ENCODE results near the gene IDS.

- TF ChIP-seq CTCF (conservative IDR thresholded peaks at IDR 0.05 in 1 of 2, IDR thresholded peaks at IDR 0.05 in 1 of 2; ENCODE audit: low read depth in 1 of 2, low read length in 2 of 2) (no peak), EZH2 (IDR thresholded peaks at IDR 0.05; ENCODE audit: low read length, missing control alignments) (no peak)
Measured at GRCh38 chrX:149433451-149433850, 71.7 kb downstream of the IDS start.
